GM21737 (cell line): ENCODE data around the gene GRB2.
"Not testable (repeated sequence)": the region's sequence is repeated elsewhere in the genome, so short reads cannot be mapped to it uniquely, and the experiment has no call there.

Source experiments
- ATAC-seq: cut with Tn5 transposase; IDR thresholded peaks from one replicate; pipeline ENCODE4 v1.9.1; 2021; ENCODE audit warnings: mild to moderate bottlenecking, moderate library complexity; ENCODE audit not compliant: unreplicated experiment

Gene GRB2

GRCh38 chr17:75388476-75389030 is 16.9 kb downstream of the GRB2 start:
- no peak for ATAC-seq

DNA sequence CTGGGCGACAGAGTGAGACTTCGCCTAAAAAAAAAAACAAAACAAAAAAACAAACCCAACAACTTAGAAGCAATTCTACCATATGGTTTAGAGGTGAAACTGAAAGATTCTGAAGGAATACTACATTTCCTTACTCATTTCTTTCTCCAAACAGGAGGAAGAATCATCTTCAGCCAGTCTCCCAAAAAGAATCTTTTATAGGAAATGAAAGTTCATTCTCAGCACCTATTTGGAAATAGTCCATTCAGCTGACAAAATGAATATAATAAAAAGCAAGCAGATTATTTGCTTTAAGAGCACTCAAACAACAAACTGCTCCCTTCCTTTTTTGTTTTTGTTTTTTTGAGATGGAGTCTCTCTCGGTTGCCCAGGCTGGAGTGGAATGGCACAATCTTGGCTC is 17.7 kb downstream of the GRB2 start:
- no peak for ATAC-seq

DNA sequence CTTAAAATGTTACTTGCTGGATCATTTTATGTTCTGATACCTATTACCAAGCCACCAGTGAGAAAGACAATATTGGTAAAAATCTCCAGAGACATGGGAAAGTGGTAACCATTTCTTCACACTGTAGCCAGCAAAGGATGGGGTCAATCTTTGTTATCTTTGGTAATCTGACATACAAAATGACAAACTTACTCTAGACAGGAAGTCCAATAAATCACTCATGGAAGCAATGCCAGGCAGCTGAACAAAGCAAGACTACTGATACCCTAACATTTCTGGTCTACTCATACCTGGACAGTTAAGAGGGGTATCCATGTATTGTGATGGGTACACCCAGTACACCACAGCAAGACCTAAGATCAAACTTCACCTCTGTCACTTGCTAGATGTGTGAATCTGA is 19.0 kb downstream of the GRB2 start:
- no peak for ATAC-seq

DNA sequence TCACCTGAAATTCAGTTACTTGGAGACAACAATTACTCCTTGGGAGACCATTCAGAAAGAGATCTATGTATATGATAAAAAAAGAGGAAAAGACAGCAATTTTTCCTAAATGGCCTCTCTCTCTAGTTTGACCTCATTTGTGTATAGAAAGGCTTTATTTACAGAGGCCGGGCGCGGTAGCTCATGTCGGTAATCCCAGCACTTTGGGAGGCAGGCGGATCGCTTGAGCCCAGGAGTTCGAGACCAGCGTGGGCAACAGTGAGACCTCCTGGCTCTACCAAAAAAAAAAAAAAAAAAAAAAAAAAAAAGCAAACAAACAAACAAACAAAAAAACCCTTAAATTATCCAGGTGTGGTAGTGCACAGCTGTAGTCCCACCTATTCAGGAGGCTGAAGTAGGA is 20.7 kb downstream of the GRB2 start:
- ATAC-seq = no peak

DNA sequence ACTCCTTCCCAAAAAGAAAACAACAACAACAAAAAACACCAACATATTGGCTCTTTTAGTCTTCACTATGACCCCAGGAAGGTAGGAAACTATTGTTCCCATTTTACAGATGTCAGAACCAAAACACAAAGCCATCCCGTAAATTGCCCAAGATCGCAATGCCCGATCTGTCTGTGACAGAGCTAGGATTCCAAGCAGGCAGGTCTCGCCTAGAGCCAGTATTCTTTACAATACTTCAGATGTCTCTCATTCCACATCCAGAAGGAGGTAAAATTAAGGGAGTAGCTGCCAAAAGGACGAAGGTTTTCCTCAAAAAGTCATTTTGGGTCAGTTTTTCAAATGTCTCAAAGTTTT is 21.7 kb downstream of the GRB2 start:
- ATAC-seq = no peak

DNA sequence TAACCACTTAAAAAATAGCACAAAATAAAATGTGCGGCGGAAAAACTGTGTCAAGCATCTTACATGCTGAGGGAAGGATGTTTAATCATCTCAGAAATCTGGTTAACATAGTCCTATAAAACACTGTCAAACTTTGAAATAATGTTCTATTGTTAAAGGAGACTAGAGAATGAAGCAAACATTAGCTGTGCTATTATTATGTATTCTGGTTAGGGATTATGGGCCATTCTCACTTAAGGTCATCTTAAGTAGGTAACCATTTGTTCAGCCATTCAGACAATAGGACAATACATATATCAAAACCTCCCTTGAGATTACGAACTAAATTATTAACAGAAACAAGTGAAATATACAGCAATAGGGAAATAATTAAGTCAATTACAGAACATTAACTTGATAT is 24.7 kb downstream of the GRB2 start:
- ATAC-seq = no peak

DNA sequence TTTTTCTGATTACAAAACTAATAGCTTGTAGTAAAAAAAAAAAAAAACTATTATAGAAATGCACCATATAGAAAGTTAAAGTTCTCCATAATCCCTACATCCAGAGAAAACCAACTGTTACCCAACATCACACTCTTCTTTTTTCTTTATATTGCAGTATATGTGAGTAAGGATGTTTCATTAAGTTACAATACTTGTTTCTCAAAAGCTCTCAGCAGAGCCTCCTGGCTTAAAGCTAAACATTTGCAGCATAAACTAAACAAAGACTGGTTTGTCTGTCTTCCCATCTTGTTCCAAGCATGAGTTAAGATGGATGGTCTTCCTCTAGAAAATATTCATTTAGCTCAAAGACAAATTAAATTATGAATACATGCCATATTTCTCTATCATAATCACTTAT is 25.2 kb downstream of the GRB2 start:
- no peak for ATAC-seq

- ATAC-seq = not testable (repeated sequence)
Observed at GRCh38 chr17:75379426-75379825, 26.1 kb downstream of the GRB2 start.

DNA sequence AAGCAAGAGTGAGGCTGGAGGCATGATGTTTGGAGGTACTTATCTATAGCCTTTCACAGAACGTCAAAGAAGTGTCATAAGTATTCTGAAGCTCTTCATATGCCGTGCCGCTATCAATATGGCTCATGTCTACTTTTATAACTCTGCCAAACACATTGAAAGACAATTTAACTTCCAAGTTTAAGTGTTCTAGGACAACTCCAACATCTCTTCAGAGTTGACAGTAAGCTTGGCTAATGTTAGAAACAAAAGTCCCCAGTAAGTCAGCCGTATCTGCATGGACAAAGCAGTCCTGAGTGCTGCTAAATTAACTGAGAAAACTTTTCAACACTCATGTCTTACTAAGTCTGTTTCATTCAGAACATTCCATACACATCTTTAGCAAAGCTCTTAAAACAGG is 32.2 kb downstream of the GRB2 start:
- no peak for ATAC-seq

DNA sequence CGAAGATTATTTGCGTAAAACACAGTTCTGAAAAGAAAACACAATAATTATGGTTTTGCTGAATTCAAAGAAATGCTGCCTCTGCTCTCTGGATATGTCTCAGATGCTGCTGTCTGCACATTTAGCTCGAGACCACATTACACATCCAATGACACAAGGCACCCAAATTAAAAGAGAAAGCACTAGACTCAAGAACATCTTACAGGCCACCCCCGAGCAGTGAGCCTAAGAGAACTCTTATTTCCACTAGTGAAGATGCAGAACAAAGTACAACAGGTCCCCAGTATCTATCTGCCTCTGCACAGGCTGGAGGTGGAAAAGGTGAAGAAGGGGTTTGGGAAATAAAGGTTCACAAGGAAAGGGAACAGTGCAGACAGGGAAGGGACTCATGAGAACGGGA is 33.5 kb downstream of the GRB2 start:
- no peak for ATAC-seq

DNA sequence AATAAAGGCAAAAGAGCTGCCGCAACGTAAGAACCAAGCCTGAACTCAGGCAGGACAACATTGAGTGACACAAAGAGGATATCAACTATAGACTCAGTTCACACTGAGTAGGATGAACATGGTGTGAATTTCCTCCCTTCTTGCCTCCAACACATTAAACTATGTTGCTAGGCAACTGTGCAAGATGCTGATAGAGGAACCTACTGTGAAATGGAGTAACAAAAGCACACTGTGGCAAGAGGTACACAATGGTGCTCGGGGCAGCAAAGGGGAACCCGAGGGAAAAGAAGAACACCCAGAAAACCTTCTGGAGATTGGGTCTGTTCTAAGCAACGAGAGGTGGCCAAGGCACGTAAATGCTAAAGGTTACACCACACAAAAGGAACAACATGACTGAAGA is 34.1 kb downstream of the GRB2 start:
- no peak for ATAC-seq

DNA sequence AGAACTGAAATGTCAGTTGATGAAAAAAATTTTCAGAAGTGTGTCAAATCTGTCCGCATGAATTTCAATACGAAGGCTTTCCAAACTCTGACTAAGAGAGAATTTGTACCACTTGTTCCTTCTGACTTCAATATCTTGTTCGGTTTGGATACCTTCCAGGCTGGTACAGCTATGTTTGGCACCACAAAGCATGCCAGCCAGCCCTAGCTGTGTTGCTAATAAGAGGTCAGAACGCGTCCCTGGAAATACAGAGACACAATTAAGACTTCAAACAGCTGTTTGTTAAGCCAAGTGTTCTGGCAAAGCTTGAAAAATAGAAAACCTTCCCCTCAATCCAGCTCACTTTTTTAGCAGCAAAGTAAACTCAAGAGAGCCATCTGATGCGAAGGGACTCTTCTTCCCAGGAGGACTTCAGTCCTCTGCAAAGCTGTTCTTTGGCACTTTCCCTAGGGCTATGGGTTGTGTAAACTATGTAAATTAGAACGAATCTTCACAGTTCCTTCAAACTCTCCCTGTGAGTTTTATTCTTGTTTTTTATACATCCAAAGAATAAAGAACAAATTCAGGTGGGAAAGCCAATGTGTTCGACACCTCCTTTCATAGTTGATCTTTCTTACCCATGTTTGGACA is 35.1 kb downstream of the GRB2 start:
- ATAC-seq = no peak

- not testable (repeated sequence) for ATAC-seq
Observed at GRCh38 chr17:75367838-75368789, 37.4 kb downstream of the GRB2 start.

DNA sequence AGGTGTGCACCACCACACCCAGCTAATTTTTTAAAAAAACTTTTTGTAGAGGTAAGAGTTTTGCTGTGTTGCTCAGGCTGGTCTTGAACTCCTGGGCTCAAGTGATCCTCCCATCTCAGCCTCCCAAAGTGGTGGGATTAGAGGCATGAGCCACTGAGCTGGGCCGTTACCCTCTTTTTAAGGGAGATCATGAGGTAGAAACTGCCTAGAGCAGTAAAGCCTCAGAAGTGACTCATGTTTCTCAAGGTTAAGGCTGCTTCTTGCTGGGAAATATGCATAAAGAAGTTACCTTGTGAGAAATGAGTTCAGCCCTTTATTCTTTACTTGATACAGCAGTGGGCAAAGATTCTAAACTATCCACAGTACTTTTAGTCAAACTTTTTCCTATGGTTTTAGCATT is 38.2 kb downstream of the GRB2 start:
- no peak for ATAC-seq

GRCh38 chr17:75366432-75366831 is 39.0 kb downstream of the GRB2 start:
- no peak for ATAC-seq

- ATAC-seq = no peak
Observed at GRCh38 chr17:75365931-75366275, 39.6 kb downstream of the GRB2 start.

- ATAC-seq = no peak
Observed at GRCh38 chr17:75365009-75365930, 40.2 kb downstream of the GRB2 start.

DNA sequence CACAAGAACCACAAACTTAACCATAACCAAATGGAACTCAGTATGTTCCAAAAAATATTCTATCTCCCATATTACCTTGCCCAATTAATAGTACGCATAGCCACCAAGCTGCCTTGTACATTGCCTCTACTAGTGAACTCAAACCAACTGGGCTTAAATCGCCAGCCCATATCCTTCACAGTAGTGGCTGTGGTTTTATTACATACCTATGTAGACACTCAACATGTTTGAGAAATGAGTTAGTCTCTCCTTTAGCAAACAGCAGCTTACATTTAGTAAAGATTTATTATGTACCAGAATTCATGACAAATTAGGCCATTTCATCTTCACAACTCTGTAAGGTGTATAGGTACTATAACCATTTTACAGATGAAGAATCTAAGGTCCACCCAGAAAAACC is 41.4 kb downstream of the GRB2 start:
- ATAC-seq = no peak

DNA sequence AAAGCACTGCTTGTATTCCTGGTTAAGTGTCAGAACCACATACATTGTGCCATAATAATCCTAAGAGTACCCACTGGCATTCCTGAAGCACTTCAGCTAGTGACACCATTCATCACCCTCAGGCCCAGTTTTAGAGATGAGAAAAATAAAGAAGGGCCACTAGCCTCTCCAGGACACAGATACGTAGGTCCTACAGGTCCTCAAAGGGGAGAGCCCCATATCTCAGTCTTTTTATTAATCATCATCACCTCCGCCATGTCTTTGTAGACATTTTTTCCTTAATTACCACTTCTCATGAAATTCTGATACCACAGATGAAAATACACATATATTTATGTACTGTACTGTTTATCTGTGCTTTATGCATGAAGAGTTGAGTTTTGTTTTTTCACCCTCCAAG is 43.5 kb downstream of the GRB2 start:
- ATAC-seq = no peak

DNA sequence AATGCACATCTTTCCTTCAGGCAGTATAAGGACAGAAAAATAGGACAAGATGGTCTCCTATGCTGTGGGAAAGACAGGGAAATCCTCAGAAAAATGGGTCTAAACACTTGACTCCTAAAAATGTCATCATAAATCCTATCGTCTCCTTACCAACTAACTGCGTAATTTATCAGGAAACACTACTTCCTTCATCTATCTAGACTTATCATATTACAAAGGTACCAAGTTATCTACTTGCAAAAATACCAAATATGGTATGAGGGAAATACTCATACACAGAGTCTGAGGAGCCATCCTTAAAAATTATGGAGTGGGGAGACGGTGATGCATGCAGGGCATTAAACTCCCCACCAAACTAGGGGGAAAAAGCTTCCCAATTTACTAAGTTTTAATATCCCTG is 44.1 kb downstream of the GRB2 start:
- no peak for ATAC-seq

DNA sequence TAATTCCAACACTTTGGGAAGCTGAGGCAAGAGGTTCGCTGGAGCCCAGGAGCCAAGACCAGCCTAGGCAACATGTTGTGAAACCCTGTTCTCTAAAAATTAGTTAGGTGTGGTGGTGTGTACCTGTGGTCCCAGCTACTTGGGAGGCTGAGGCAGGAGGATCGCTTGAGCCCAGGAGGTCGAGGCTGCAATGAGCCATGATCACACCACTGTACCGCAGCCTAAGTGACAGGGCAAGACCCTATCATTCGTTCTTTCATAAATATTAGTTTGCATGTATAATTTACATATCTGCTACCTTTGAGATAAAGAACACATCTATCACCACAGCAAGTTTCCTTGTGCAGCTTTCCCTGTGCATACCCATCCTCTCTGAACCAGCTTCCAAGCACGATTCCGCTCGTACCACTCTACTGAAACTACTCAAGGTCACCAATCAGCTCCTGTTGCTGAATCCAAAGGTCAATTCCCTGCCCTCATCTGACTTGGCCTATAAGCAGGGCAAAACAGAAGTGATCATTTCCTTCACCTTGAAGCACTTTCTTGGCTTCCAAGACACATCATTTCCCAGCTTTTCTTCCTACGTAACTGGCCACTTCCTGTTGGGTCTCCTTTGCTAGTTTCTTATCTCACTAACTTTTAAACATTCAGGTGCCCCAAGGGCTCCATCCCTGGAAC is 49.1 kb downstream of the GRB2 start:
- no peak for ATAC-seq
